Measurements from ENCODE around the gene NANOS3. TPM values are rescaled to one million over a fixed set of nuclear protein-coding genes. Genes with fewer than 3 reads are reported as not detected.

NANOS3 gene
- total RNA-seq, 1 donor from 2014 or later = not detected

GRCh38 chr19:13913352-13913751, 36.4 kb downstream of the NANOS3 start:
- Mint-ChIP-seq H3K4me1 (ENCODE audit: low read depth, unreplicated experiment) (no peaks in the 10 kb centered on the region), H3K27me3 (ENCODE audit: unreplicated experiment) (no peaks in the 10 kb centered on the region), H3K27ac (ENCODE audit: unreplicated experiment) (no peak overlapping the region), H3K36me3 (ENCODE audit: unreplicated experiment) (no peaks in the 10 kb centered on the region), H3K4me3 (ENCODE audit: unreplicated experiment) (no peak overlapping the region), H3K9me3 (ENCODE audit: unreplicated experiment) (peaks cover 1% of the 10 kb centered on the region)
- no peak for DNase-seq
- TF ChIP-seq CTCF (IDR thresholded peaks at IDR 0.05; ENCODE audit: partially characterized antibody, unreplicated experiment) = no peak

GRCh38 chr19:13914777-13915176, 37.8 kb downstream of the NANOS3 start:
- no peaks in the 10 kb centered on the region for H3K4me1 Mint-ChIP-seq (ENCODE audit: low read depth, unreplicated experiment)
- no peak overlapping the region for H3K4me3 Mint-ChIP-seq (ENCODE audit: unreplicated experiment)
- H3K27ac Mint-ChIP-seq (ENCODE audit: unreplicated experiment) = no peak overlapping the region
- TF ChIP-seq CTCF (IDR thresholded peaks at IDR 0.05; ENCODE audit: partially characterized antibody, unreplicated experiment) = no peak
- H3K27me3 Mint-ChIP-seq (ENCODE audit: unreplicated experiment) = no peaks in the 10 kb centered on the region
- no peaks in the 10 kb centered on the region for H3K36me3 Mint-ChIP-seq (ENCODE audit: unreplicated experiment)
- no peak for DNase-seq
- H3K9me3 Mint-ChIP-seq (ENCODE audit: unreplicated experiment) = peaks cover 1% of the 10 kb centered on the region

- no peak for DNase-seq
- peaks cover 7% of the 10 kb centered on the region for H3K36me3 Mint-ChIP-seq (ENCODE audit: unreplicated experiment)
Measured at GRCh38 chr19:13917888-13918406, 41.0 kb downstream of the NANOS3 start.

GRCh38 chr19:13918726-13919411, 41.9 kb downstream of the NANOS3 start:
- peaks cover 2% of the 10 kb centered on the region for H3K27me3 Mint-ChIP-seq (ENCODE audit: unreplicated experiment)
- H3K9me3 Mint-ChIP-seq (ENCODE audit: unreplicated experiment) = peaks cover 3% of the 10 kb centered on the region
- TF ChIP-seq CTCF (IDR thresholded peaks at IDR 0.05; ENCODE audit: partially characterized antibody, unreplicated experiment) = no peak
- DNase-seq = no peak
- no peak overlapping the region for H3K27ac Mint-ChIP-seq (ENCODE audit: unreplicated experiment)
- no peak overlapping the region for H3K4me3 Mint-ChIP-seq (ENCODE audit: unreplicated experiment)
- H3K36me3 Mint-ChIP-seq (ENCODE audit: unreplicated experiment) = peaks cover 11% of the 10 kb centered on the region
- H3K4me1 Mint-ChIP-seq (ENCODE audit: low read depth, unreplicated experiment) = no peaks in the 10 kb centered on the region

More at GRCh38 chr19:13917888-13918406, 41.0 kb downstream of the NANOS3 start:
- no peak for TF ChIP-seq CTCF (IDR thresholded peaks at IDR 0.05; ENCODE audit: partially characterized antibody, unreplicated experiment)
- peaks cover 2% of the 10 kb centered on the region for H3K9me3 Mint-ChIP-seq (ENCODE audit: unreplicated experiment)
- peaks cover 2% of the 10 kb centered on the region for H3K27me3 Mint-ChIP-seq (ENCODE audit: unreplicated experiment)
- no peak overlapping the region for H3K27ac Mint-ChIP-seq (ENCODE audit: unreplicated experiment)
- H3K4me3 Mint-ChIP-seq (ENCODE audit: unreplicated experiment) = no peak overlapping the region
- H3K4me1 Mint-ChIP-seq (ENCODE audit: low read depth, unreplicated experiment) = no peaks in the 10 kb centered on the region

- H3K4me3 Mint-ChIP-seq (ENCODE audit: unreplicated experiment) = no peak overlapping the region
- peaks cover 4% of the 10 kb centered on the region for H3K9me3 Mint-ChIP-seq (ENCODE audit: unreplicated experiment)
- TF ChIP-seq CTCF (IDR thresholded peaks at IDR 0.05; ENCODE audit: partially characterized antibody, unreplicated experiment) = no peak
- DNase-seq = no peak
- H3K4me1 Mint-ChIP-seq (ENCODE audit: low read depth, unreplicated experiment) = no peaks in the 10 kb centered on the region
- H3K36me3 Mint-ChIP-seq (ENCODE audit: unreplicated experiment) = peaks cover 11% of the 10 kb centered on the region
- H3K27ac Mint-ChIP-seq (ENCODE audit: unreplicated experiment) = no peak overlapping the region
- peaks cover 2% of the 10 kb centered on the region for H3K27me3 Mint-ChIP-seq (ENCODE audit: unreplicated experiment)
Measured at GRCh38 chr19:13920524-13920923, 43.6 kb downstream of the NANOS3 start.

Data from glutamatergic neuron (in vitro differentiated cells).